IMR-90 (cell line): Measurements from ENCODE around the gene COPS7B. TPM values are rescaled to one million over a fixed set of nuclear protein-coding genes. Genes with fewer than 3 reads are reported as not detected.

Experiments used
- ATAC-seq: fragments of 200-7000 bp; cut with Tn5 transposase; 2 replicates; pipeline ENCODE4 v1.9.1; 2020; ENCODE audit warnings: low read depth, mild to moderate bottlenecking, moderate library complexity
- BruUV-seq: library from RNA; stranded (reverse); fragments of 400-500 nt; replicated peaks from 2 replicates; lab custom pipeline; 2021; lab: Mats Ljungman, UMichigan
- CTCF ChIA-PET: fragments of 300-600 bp; formaldehyde crosslinking; extraction: SDS; loops from one replicate; lab custom pipeline; 2021; ENCODE audit warnings: antibody characterized with exemption; lab: Yijun Ruan, JAX
- POLR2A ChIA-PET: fragments of 300-600 bp; sonication (Branson Sonifier 250); formaldehyde crosslinking; loops from one replicate; lab custom pipeline; 2022; ENCODE audit warnings: antibody characterized with exemption; ENCODE audit not compliant: unreplicated experiment; lab: Charles Lee
- DNase-seq: peaks from one replicate; pipeline ENCODE4 v3.0.0; 2013
- H2AFZ ChIP-seq: replicated peaks from 2 replicates; pipeline ENCODE3; 2013; ENCODE audit warnings: low read length, mild to moderate bottlenecking; ENCODE audit not compliant: poor library complexity
- H2AK5ac ChIP-seq: 2 replicates; pipeline ENCODE4 v1.6.1; 2013; ENCODE audit warnings: low read depth, low read length, inconsistent platforms
- H2AK9ac ChIP-seq: replicated peaks from 2 replicates; pipeline ENCODE3; 2013; ENCODE audit warnings: mild to moderate bottlenecking, low read depth, low read length, moderate library complexity; ENCODE audit not compliant: poor library complexity
- H2BK120ac ChIP-seq: 2 replicates; pipeline ENCODE4 v1.6.1; 2013; ENCODE audit warnings: low read depth, low read length, inconsistent platforms
- H2BK15ac ChIP-seq: 3 replicates; pipeline ENCODE4 v1.6.1; 2013; ENCODE audit warnings: low read depth, low read length, inconsistent platforms
- H2BK20ac ChIP-seq: 2 replicates; pipeline ENCODE4 v1.6.1; 2013; ENCODE audit warnings: low read depth, mild to moderate bottlenecking, inconsistent platforms, low read length, moderate library complexity
- H2BK5ac ChIP-seq: 2 replicates; pipeline ENCODE4 v1.6.1; 2013; ENCODE audit warnings: mild to moderate bottlenecking, low read depth, low read length, inconsistent platforms; ENCODE audit not compliant: poor library complexity, severe bottlenecking
- H3K14ac ChIP-seq: replicated peaks from 2 replicates; pipeline ENCODE4 v1.6.1; 2013; ENCODE audit warnings: low read depth, low read length, inconsistent platforms
- H3K18ac ChIP-seq: 2 replicates; pipeline ENCODE4 v1.6.1; 2013; ENCODE audit warnings: low read depth, low read length, control low read depth
- H3K23ac ChIP-seq: 2 replicates; pipeline ENCODE4 v1.6.1; 2013; ENCODE audit warnings: low read depth, low read length, inconsistent platforms
- H3K27ac ChIP-seq: 2 replicates; pipeline ENCODE4 v1.5.1; 2013; ENCODE audit warnings: mild to moderate bottlenecking, control low read depth, low read length; ENCODE audit not compliant: insufficient read depth
- H3K27me3 ChIP-seq: 2 replicates; pipeline ENCODE4 v1.6.1; 2013; ENCODE audit warnings: low read length; ENCODE audit not compliant: control insufficient read depth, insufficient read depth
- H3K36me3 ChIP-seq: 2 replicates; pipeline ENCODE4 v1.6.1; 2013; ENCODE audit warnings: low read length, mixed read lengths; ENCODE audit not compliant: control insufficient read depth, insufficient read depth
- H3K4ac ChIP-seq: 2 replicates; pipeline ENCODE4 v1.6.1; 2013; ENCODE audit warnings: low read depth, low read length, inconsistent platforms
- H3K4me1 ChIP-seq: 2 replicates; pipeline ENCODE4 v1.6.1; 2013; ENCODE audit warnings: low read length, mixed read lengths; ENCODE audit not compliant: control insufficient read depth, insufficient read depth
- H3K4me2 ChIP-seq: 2 replicates; pipeline ENCODE4 v1.6.1; 2013; ENCODE audit warnings: low read depth, mild to moderate bottlenecking, control low read depth, low read length, moderate library complexity
- H3K4me3 ChIP-seq: 2 replicates; pipeline ENCODE4 v1.5.1; 2013; ENCODE audit warnings: low read depth, mild to moderate bottlenecking, control low read depth, low read length, moderate library complexity; ENCODE audit not compliant: insufficient read depth
- H3K56ac ChIP-seq: 2 replicates; pipeline ENCODE4 v1.6.1; 2013; ENCODE audit warnings: low read length, inconsistent platforms; ENCODE audit not compliant: insufficient read depth; ENCODE audit errors: extremely low read depth
- H3K79me1 ChIP-seq, 2 experiments: 2 replicates each; pipeline ENCODE4 v1.6.1; 2013; ENCODE audit warnings: low read length in 2 of 2, inconsistent platforms in 1 of 2, low read depth in 1 of 2
- H3K9ac ChIP-seq: 2 replicates; pipeline ENCODE4 v1.6.1; 2013; ENCODE audit warnings: low read depth, low read length, control low read depth
- H3K9me1 ChIP-seq: 2 replicates; pipeline ENCODE4 v1.6.1; 2013; ENCODE audit warnings: low read length, inconsistent platforms; ENCODE audit not compliant: insufficient read depth
- H3K9me3 ChIP-seq: 2 replicates; pipeline ENCODE4 v1.6.1; 2013; ENCODE audit warnings: low read length; ENCODE audit not compliant: control insufficient read depth, insufficient read depth
- H4K20me1 ChIP-seq: 2 replicates; pipeline ENCODE4 v1.6.1; 2013; ENCODE audit warnings: low read length, inconsistent platforms; ENCODE audit not compliant: insufficient read depth
- H4K5ac ChIP-seq: 2 replicates; pipeline ENCODE4 v1.6.1; 2013; ENCODE audit warnings: mild to moderate bottlenecking, low read depth, low read length, control low read depth
- H4K8ac ChIP-seq, 2 experiments: 2 replicates each; pipeline ENCODE4 v1.6.1; 2013; ENCODE audit warnings: low read depth in 2 of 2, low read length in 2 of 2, control low read depth in 1 of 2, inconsistent platforms in 1 of 2
- H4K91ac ChIP-seq: 2 replicates; pipeline ENCODE4 v1.6.1; 2013; ENCODE audit warnings: low read depth, low read length, inconsistent platforms; ENCODE audit not compliant: insufficient read depth
- CEBPB ChIP-seq: IDR thresholded peaks from 2 replicates; pipeline ENCODE4 v1.6.1; 2012; ENCODE audit warnings: low read depth, low read length, improper control_type of control experiment
- MAFK ChIP-seq: IDR thresholded peaks from 2 replicates; pipeline ENCODE4 v1.6.1; 2012; ENCODE audit warnings: low read depth, low read length, improper control_type of control experiment
- MAZ ChIP-seq: IDR thresholded peaks from 2 replicates; pipeline ENCODE4 v1.6.1; 2012; ENCODE audit warnings: low read depth, mild to moderate bottlenecking, low read length, improper control_type of control experiment, moderate library complexity, borderline replicate concordance
- MXI1 ChIP-seq: IDR thresholded peaks from 2 replicates; pipeline ENCODE4 v1.6.1; 2012; ENCODE audit warnings: low read depth, mild to moderate bottlenecking, low read length, moderate library complexity, borderline replicate concordance
- NFE2L2 ChIP-seq: fragments of 150-350 bp; IDR thresholded peaks from 2 replicates; pipeline ENCODE4 v1.6.1; 2016; ENCODE audit warnings: low read depth, mild to moderate bottlenecking, low read length
- POLR2A ChIP-seq: IDR thresholded peaks from 2 replicates; pipeline ENCODE4 v1.6.1; 2012; ENCODE audit warnings: mild to moderate bottlenecking, low read depth, low read length
- RFX5 ChIP-seq: IDR thresholded peaks from 2 replicates; pipeline ENCODE4 v1.8.0; 2012; ENCODE audit warnings: low read depth, mild to moderate bottlenecking, low read length, moderate library complexity
- WGBS, 2 experiments: methylation state at CpG; one replicate each; pipeline versions ENCODE4 v1.1.5 to v1.1.7; 2013; ENCODE audit warnings: missing lambda C conversion rate in 2 of 2; ENCODE audit not compliant: insufficient read length in 1 of 2; ENCODE audit errors: extremely low coverage in 2 of 2; 5-methylcytosine and 5-hydroxymethylcytosine counted together
- dilution Hi-C: fragments of 300-500 bp; cut with HindIII; formaldehyde crosslinking; loops from one replicate; pipeline ENCODE4 v1.14.3; 2018; ENCODE audit warnings: low sequenced_read_pairs; ENCODE audit not compliant: unreplicated experiment
- in situ Hi-C: fragments of 300-500 bp; cut with MboI; formaldehyde crosslinking; loops from 3 replicates; pipeline ENCODE4 v1.14.3; 2019; ENCODE audit warnings: low sequenced_read_pairs, inconsistent platforms, mixed read lengths
- intact Hi-C: fragments of 100-400 bp; cut with micrococcal nuclease; formaldehyde crosslinking; loops from 2 replicates; pipeline ENCODE4 v1.10.0; 2022
- polyA plus RNA-seq, 3 experiments: library from polyadenylated mRNA; depleted of rRNA; stranded (reverse); fragments of >200 nt; gene quantifications; 2 replicates each; pipeline ENCODE4 v1.2.3, GENCODE V29; 2012; ENCODE audit warnings: low replicate concordance in 1 of 3
- total RNA-seq: library from RNA; depleted of rRNA; stranded (reverse); fragments of >200 nt; gene quantifications from 2 replicates; pipeline ENCODE4 v1.2.3, GENCODE V29; 2012
- TF ChIP-seq, protein P1 (sequence below): fragments of 150-350 bp; IDR thresholded peaks from 2 replicates; pipeline ENCODE4 v1.6.1; 2017; ENCODE audit warnings: mild to moderate bottlenecking, antibody characterized with exemption, low read length, low read depth
- TF ChIP-seq, protein P2 (sequence below): fragments of 150-350 bp; IDR thresholded peaks from 2 replicates; pipeline ENCODE4 v1.6.1; 2016; ENCODE audit warnings: low read depth, mild to moderate bottlenecking, low read length, moderate library complexity, borderline replicate concordance

The COPS7B gene
- total and polyA plus RNA-seq, 2 of the 4 experiments (the other 2 are of a cell fraction), result 23.1 to 54.1 TPM

DNA sequence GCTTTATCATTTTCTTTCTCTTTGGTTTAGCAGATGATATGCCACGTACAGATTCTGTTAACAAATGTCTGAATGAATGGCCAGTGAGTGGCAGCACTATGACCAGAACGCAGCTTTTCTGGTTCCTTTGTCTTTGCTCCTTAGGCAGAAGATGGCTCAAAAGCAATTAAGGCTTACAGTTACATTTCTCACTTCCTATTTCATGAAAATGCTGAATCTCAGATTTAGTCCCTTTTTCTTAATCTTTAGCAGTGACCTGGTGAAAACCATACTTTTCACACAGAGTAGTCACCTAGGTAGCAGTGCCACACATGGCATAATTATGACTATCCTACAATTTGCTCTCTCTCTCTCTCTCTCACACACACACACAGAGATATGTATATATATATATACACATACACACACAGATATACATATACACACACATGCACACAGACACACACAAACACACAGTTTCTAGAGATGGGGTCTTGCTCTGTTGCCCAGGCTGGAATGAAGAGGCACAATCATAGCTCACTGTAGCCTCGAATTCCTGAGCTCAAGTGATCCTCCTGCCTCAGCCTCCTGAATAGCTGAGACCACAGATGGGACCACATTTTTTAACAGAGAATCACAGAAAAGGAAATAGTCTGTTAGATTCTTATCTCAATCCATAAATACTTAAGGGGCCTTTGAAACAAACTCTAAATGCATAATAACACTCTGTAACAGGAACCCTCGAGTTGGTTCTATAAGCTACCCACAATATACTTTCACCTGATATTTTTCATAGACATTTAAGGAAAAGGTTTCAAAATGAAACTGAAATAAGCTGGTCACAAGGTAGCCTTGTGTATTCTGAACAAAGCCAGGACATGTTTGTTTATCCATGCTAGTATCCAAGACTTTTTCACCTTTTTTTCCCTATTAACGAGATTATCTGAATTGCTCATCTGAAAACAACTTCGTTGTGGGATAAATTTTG is 16.8 kb upstream of the COPS7B start:
- Histone ChIP-seq H3K9me1 (no peaks in the 10 kb centered on the region; the same call in 1 of the 2 replicates), H3K27ac (no peak overlapping the region), H2BK20ac (no peak overlapping the region), H4K91ac (no peak overlapping the region), H3K9ac (no peak overlapping the region), H3K14ac (no peak overlapping the region), H2BK15ac (no peak overlapping the region), H3K4me3 (no peak overlapping the region), H3K4me1 (peaks cover 4% of the 10 kb centered on the region), H3K9me3 (no peaks in the 10 kb centered on the region), H4K5ac (no peak overlapping the region), H2BK5ac (no peak overlapping the region), H2AK5ac (no peak overlapping the region; the same call in 1 of the 2 replicates), H4K8ac (no peak overlapping the region), H2AFZ (no peak overlapping the region), H3K27me3 (no peaks in the 10 kb centered on the region), H3K23ac (no peak overlapping the region), H3K4ac (no peak overlapping the region), H3K79me1 (peaks cover 6 to 11% of the 10 kb centered on the region in 2 experiments; a peak in 2 of 4 replicates), H4K20me1 (no peaks in the 10 kb centered on the region), H3K56ac (no peak overlapping the region), H3K4me2 (no peak overlapping the region), H2BK120ac (no peak overlapping the region), H3K18ac (no peak overlapping the region), H3K36me3 (no peaks in the 10 kb centered on the region), H2AK9ac (no peak overlapping the region)
- no TSS peak for BruUV-seq
- WGBS, 2 experiments, result 92% methylated on average over 2 of the region's 6 CpGs; no CpG with 5 or more reads in 1 of the 2 experiments
- dilution Hi-C loops (no loop called here), in situ Hi-C loops (loop anchor here (5.0 kb wide), 1 partner anchor 37 kb away; no protein-coding TSS in a partner anchor), intact Hi-C loops (no loop called here)
- POLR2A ChIA-PET, result no interaction called here
- DNase-seq (no peak), ATAC-seq (no peak)
- CTCF ChIA-PET, result no interaction called here
- TF ChIP-seq MXI1 (no peak), MAFK (no peak), NFE2L2 (no peak), MAZ (no peak), RFX5 (no peak), CEBPB (no peak), POLR2A (no peak)
- TF ChIP-seq, protein P1, sequence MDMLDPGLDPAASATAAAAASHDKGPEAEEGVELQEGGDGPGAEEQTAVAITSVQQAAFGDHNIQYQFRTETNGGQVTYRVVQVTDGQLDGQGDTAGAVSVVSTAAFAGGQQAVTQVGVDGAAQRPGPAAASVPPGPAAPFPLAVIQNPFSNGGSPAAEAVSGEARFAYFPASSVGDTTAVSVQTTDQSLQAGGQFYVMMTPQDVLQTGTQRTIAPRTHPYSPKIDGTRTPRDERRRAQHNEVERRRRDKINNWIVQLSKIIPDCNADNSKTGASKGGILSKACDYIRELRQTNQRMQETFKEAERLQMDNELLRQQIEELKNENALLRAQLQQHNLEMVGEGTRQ, result no peak
- TF ChIP-seq, protein P2, sequence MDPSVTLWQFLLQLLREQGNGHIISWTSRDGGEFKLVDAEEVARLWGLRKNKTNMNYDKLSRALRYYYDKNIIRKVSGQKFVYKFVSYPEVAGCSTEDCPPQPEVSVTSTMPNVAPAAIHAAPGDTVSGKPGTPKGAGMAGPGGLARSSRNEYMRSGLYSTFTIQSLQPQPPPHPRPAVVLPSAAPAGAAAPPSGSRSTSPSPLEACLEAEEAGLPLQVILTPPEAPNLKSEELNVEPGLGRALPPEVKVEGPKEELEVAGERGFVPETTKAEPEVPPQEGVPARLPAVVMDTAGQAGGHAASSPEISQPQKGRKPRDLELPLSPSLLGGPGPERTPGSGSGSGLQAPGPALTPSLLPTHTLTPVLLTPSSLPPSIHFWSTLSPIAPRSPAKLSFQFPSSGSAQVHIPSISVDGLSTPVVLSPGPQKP, result no peak
